GM12891 (cell line): ENCODE data around the gene FHDC1.

Experiments
- PAX5 ChIP-seq: IDR thresholded peaks from 2 replicates; pipeline ENCODE4 v1.6.1; 2011; ENCODE audit warnings: low read length, moderate library complexity, mild to moderate bottlenecking; ENCODE audit not compliant: insufficient read depth, severe bottlenecking
- POLR2A ChIP-seq: IDR thresholded peaks from 2 replicates; pipeline ENCODE4 v1.6.1; 2011; ENCODE audit warnings: low read depth, low read length, control low read depth
- POLR2AphosphoS5 ChIP-seq: IDR thresholded peaks from 2 replicates; pipeline ENCODE4 v1.6.1; 2011; ENCODE audit warnings: low read depth, low read length, control low read depth
- POU2F2 ChIP-seq: IDR thresholded peaks from 2 replicates; pipeline ENCODE4 v1.6.1; 2011; ENCODE audit warnings: low read depth, mild to moderate bottlenecking, control low read depth, low read length, moderate library complexity
- SPI1 ChIP-seq: IDR thresholded peaks from 2 replicates; pipeline ENCODE4 v1.6.1; 2011; ENCODE audit warnings: low read depth, low read length, control low read depth
- TAF1 ChIP-seq: IDR thresholded peaks from 2 replicates; pipeline ENCODE4 v1.6.1; 2011; ENCODE audit warnings: low read depth, low read length, control low read depth

DNA sequence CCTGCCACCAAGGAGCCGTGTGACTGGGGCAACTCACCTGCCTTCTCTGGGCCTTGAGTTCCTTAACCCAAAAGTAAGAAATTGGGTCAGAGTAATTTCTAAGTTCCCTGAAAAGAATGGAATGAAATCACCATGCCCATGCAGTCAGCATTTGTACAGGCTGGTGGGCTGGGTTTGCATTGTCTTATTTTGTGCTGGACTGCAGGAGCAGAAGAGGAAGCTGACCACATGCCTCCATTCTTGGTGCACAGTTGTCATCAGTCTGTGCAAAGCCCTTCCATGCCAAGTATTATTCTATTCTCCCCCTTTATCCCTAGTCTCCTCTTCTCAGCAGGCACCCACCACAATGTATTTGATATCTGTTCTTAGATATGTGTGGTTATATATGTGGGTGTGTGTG lies 56.3 kb downstream of the FHDC1 start:
- TF ChIP-seq POLR2AphosphoS5 = no peak
- no peak for TF ChIP-seq TAF1
- TF ChIP-seq POLR2A = no peak
- no peak for TF ChIP-seq POU2F2
- no peak for TF ChIP-seq SPI1
- TF ChIP-seq PAX5 = no peak
